ENCODE measurements around the gene RGMB. TPM values are rescaled to one million over a fixed set of nuclear protein-coding genes. Genes with fewer than 3 reads are reported as not detected.

Gene RGMB
- total and polyA plus RNA-seq, 2 donors (not counting 1 experiment from before 2014, with no cell fraction given) = 14.7 to 18.3 TPM

GRCh38 chr5:98767581-98767980 lies 5.9 kb upstream of the RGMB start:
- ChIA-PET POLR2A (no interaction called here), CTCF (interaction anchor here (1.2 to 8.9 kb wide), 8 partner anchors 10 to 1536 kb away, joined by 3 to 89 read pairs (median 8); no protein-coding TSS in a partner anchor)
- Histone ChIP-seq H3K79me2 (ENCODE audit: control insufficient read depth, insufficient read depth, low read length) (no peaks in the 10 kb centered on the region), H3K36me3 (replicated peaks in 1 of 2; ENCODE audit: control extremely low read depth in 1 of 2, control insufficient read depth in 1 of 2, extremely low read depth in 1 of 2, insufficient read depth in 2 of 2, low read length in 1 of 2) (no peaks in the 10 kb centered on the region), H3K4me3 (ENCODE audit: control extremely low read depth in 1 of 5, extremely low read depth in 1 of 5, insufficient read depth in 1 of 5, low read depth in 2 of 5, low read length in 4 of 5) (no peak overlapping the region), H3K9me3 (ENCODE audit: control extremely low read depth in 1 of 3, control insufficient read depth in 2 of 3, insufficient read depth in 1 of 3, low read length in 2 of 3) (no peaks in the 10 kb centered on the region), H3K4me1 (ENCODE audit: control insufficient read depth in 2 of 2, insufficient read depth in 2 of 2, low read length in 2 of 2) (peaks cover 30 to 38% of the 10 kb centered on the region in 2 donors), H3K9ac (ENCODE audit: low read length) (no peak overlapping the region), H4K20me1 (ENCODE audit: control insufficient read depth, insufficient read depth, low read length, poor library complexity, severe bottlenecking) (no peaks in the 10 kb centered on the region), H3K27ac (ENCODE audit: low read length in 2 of 2) (no peak overlapping the region), H2AFZ (ENCODE audit: insufficient read depth, low read depth, low read length, poor library complexity, severe bottlenecking) (no peak overlapping the region), H3K27me3 (replicated peaks in 1 of 4; ENCODE audit: control extremely low read depth in 1 of 4, control insufficient read depth in 3 of 4, insufficient read depth in 4 of 4, low read length in 3 of 4) (peaks cover 0 to 39% (median 30%) of the 10 kb centered on the region in 4 experiments), H3K4me2 (replicated peaks; ENCODE audit: low read depth, low read length, poor library complexity, severe bottlenecking) (no peak overlapping the region)
- ATAC-seq (ENCODE audit: low read depth) (no peak), DNase-seq (no peak)
- H3K4me3 Mint-ChIP-seq = no peak overlapping the region
- H3K27ac Mint-ChIP-seq = no peak overlapping the region
- no peaks in the 10 kb centered on the region for H3K9me3 Mint-ChIP-seq (ENCODE audit: insufficient read depth)
- TF ChIP-seq CTCF (IDR thresholded peaks at IDR 0.05) = no peak
- no peak for TF ChIP-seq EZH2 (IDR thresholded peaks at IDR 0.05; ENCODE audit: borderline replicate concordance, insufficient read depth, low read depth, low read length, poor library complexity, severe bottlenecking)
- intact Hi-C loops (cut with micrococcal nuclease) = no loop called here
- H3K4me1 Mint-ChIP-seq = peaks cover 33% of the 10 kb centered on the region
- H3K27me3 Mint-ChIP-seq = peaks cover 34% of the 10 kb centered on the region
- 63% methylated on average over 2 of the region's 2 CpGs for WGBS (ENCODE audit: insufficient coverage)

- Histone ChIP-seq H3K4me3 (ENCODE audit: control extremely low read depth in 1 of 5, extremely low read depth in 1 of 5, insufficient read depth in 1 of 5, low read depth in 2 of 5, low read length in 4 of 5) (peak overlapping the region; percentile 12 to 97 (median 64)), H3K9me3 (ENCODE audit: control extremely low read depth in 1 of 3, control insufficient read depth in 2 of 3, insufficient read depth in 1 of 3, low read length in 2 of 3) (peaks cover 0 to 5% (median 0%) of the 10 kb centered on the region in 3 donors), H3K4me1 (ENCODE audit: control insufficient read depth in 2 of 2, insufficient read depth in 2 of 2, low read length in 2 of 2) (peaks cover 32 to 44% of the 10 kb centered on the region in 2 donors), H3K9ac (ENCODE audit: low read length) (peak overlapping the region; percentile 76), H3K27me3 (replicated peaks in 1 of 4; ENCODE audit: control extremely low read depth in 1 of 4, control insufficient read depth in 3 of 4, insufficient read depth in 4 of 4, low read length in 3 of 4) (peaks cover 0 to 36% (median 27%) of the 10 kb centered on the region in 4 experiments), H4K20me1 (ENCODE audit: control insufficient read depth, insufficient read depth, low read length, poor library complexity, severe bottlenecking) (no peaks in the 10 kb centered on the region), H3K27ac (ENCODE audit: low read length in 2 of 2) (no peak overlapping the region), H3K79me2 (ENCODE audit: control insufficient read depth, insufficient read depth, low read length) (no peaks in the 10 kb centered on the region), H2AFZ (ENCODE audit: insufficient read depth, low read depth, low read length, poor library complexity, severe bottlenecking) (peak overlapping the region; percentile 79), H3K4me2 (replicated peaks; ENCODE audit: low read depth, low read length, poor library complexity, severe bottlenecking) (peak overlapping the region; percentile 98), H3K36me3 (replicated peaks in 1 of 2; ENCODE audit: control extremely low read depth in 1 of 2, control insufficient read depth in 1 of 2, extremely low read depth in 1 of 2, insufficient read depth in 2 of 2, low read length in 1 of 2) (no peaks in the 10 kb centered on the region)
- ATAC-seq (ENCODE audit: low read depth) (peak; percentile 29), DNase-seq (peak; percentile 63)
- ChIA-PET POLR2A (no interaction called here), CTCF (interaction anchor here (0.7 to 8.9 kb wide), 13 partner anchors 9 to 1601 kb away, joined by 3 to 89 read pairs (median 5); partner anchors contain the start of gene RIOK2)
- no peak overlapping the region for H3K27ac Mint-ChIP-seq
- peaks cover 28% of the 10 kb centered on the region for H3K27me3 Mint-ChIP-seq
- 2% methylated on average over 29 of the region's 34 CpGs for WGBS (ENCODE audit: insufficient coverage)
- H3K4me1 Mint-ChIP-seq = peaks cover 39% of the 10 kb centered on the region
- H3K9me3 Mint-ChIP-seq (ENCODE audit: insufficient read depth) = no peaks in the 10 kb centered on the region
- TF ChIP-seq EZH2 (IDR thresholded peaks at IDR 0.05; ENCODE audit: borderline replicate concordance, insufficient read depth, low read depth, low read length, poor library complexity, severe bottlenecking) (peak; percentile 88), CTCF (IDR thresholded peaks at IDR 0.05) (peak; percentile 80)
- H3K4me3 Mint-ChIP-seq = peak overlapping the region; percentile 92
- intact Hi-C loops (cut with micrococcal nuclease) = no loop called here
These were observed 5.1 kb upstream of the RGMB start for GRCh38 chr5:98768160-98768959.

Measured in B cell (primary cell).